ENCODE data around the gene CCL4. TPM values are rescaled to one million over a fixed set of nuclear protein-coding genes. Genes with fewer than 3 reads are reported as not detected.

CCL4 gene
- total RNA-seq, 1 experiment from 2014 or later, result not detected

GRCh38 chr17:36063786-36064541 is 39.7 kb upstream of the CCL4 start, which contains the start of gene CCL18:
TSS of gene CCL18 (plus strand) at chr17:36064272. CDS start at chr17:36064343, 71 bp downstream.
- Mint-ChIP-seq H3K27me3 (ENCODE audit: low read depth) (peaks cover 2% of the 10 kb centered on the region), H3K9me3 (no peaks in the 10 kb centered on the region; a peak in 3 of 5 replicates), H3K27ac (no peak within 1 kb of the TSS; a peak in 1 of 7 replicates), H3K36me3 (ENCODE audit: insufficient read depth in 1 of 3, low read depth in 3 of 3) (0 out of 7 replicates have a peak, but pooled peaks cover 0 to 2% (median 0%) of the 10 kb centered on the region in 3 experiments), H3K4me3 (no peak within 1 kb of the TSS), H3K4me1 (peaks cover 0 to 3% of the 10 kb centered on the region in 2 experiments; a peak in 1 of 4 replicates)
- no peak within 1 kb of the TSS for H2BK15ac ChIP-seq (ENCODE audit: low read depth, low read length)
- H3K27me3 ChIP-seq (ENCODE audit: insufficient read depth, low read length), result no peaks in the 10 kb centered on the region
- no peak within 1 kb of the TSS for H3K4me2 ChIP-seq (ENCODE audit: insufficient read depth, insufficient read length, low read length)
- no peak within 1 kb of the TSS for H2BK12ac ChIP-seq (ENCODE audit: insufficient read length, low read depth, low read length)
- H3K4me1 ChIP-seq (ENCODE audit: insufficient read depth, low read length), result no peaks in the 10 kb centered on the region
- H3K4ac ChIP-seq (ENCODE audit: low read depth, low read length), result no peak within 1 kb of the TSS
- H4K8ac ChIP-seq (replicated peaks; ENCODE audit: insufficient read length, low read depth, low read length), result no peak within 1 kb of the TSS
- no peak within 1 kb of the TSS for H3K23ac ChIP-seq (ENCODE audit: insufficient read length, low read depth, low read length)
- H2BK20ac ChIP-seq (ENCODE audit: low read depth, low read length, poor library complexity, severe bottlenecking), result no peak within 1 kb of the TSS
- no peak within 1 kb of the TSS; the same call in 1 of the 2 replicates for H3K14ac ChIP-seq (ENCODE audit: insufficient read depth, low read length)
- H4K5ac ChIP-seq (ENCODE audit: insufficient read length, low read depth, low read length), result no peak within 1 kb of the TSS
- no peak within 1 kb of the TSS for H2AK5ac ChIP-seq (ENCODE audit: insufficient read length, low read length)
- no peak within 1 kb of the TSS for H3K56ac ChIP-seq (ENCODE audit: insufficient read length, low read depth, low read length)
- H4K20me1 ChIP-seq (ENCODE audit: control insufficient read depth, insufficient read depth, insufficient read length), result no peaks in the 10 kb centered on the region
- no CpG with 5 or more reads among the region's 5 CpGs for WGBS (ENCODE audit: extremely low coverage, insufficient read length, low lambda C conversion rate)
- H3K79me1 ChIP-seq (ENCODE audit: insufficient read depth, low read depth, low read length, poor library complexity, severe bottlenecking), result no peaks in the 10 kb centered on the region
- no peak for TF ChIP-seq CTCF (conservative IDR thresholded peaks at IDR 0.05)
- H3K9me3 ChIP-seq (ENCODE audit: control insufficient read depth, low read depth, low read length), result no peaks in the 10 kb centered on the region
- H2BK120ac ChIP-seq (ENCODE audit: low read depth, low read length, poor library complexity, severe bottlenecking), result no peak within 1 kb of the TSS
- no peak within 1 kb of the TSS for H3T11ph ChIP-seq (ENCODE audit: low read length)
- H2BK5ac ChIP-seq (ENCODE audit: insufficient read length, low read length), result no peak within 1 kb of the TSS
- no peak within 1 kb of the TSS for H4K91ac ChIP-seq (ENCODE audit: insufficient read length, low read depth, low read length)
- H3K18ac ChIP-seq (ENCODE audit: insufficient read length, low read depth, low read length), result no peak within 1 kb of the TSS
- DNase-seq, result no peak
- no peaks in the 10 kb centered on the region for H3K23me2 ChIP-seq (ENCODE audit: insufficient read length, low read depth, low read length, poor library complexity, severe bottlenecking)
- H3K27ac ChIP-seq (ENCODE audit: insufficient read length, low read depth, low read length), result no peak within 1 kb of the TSS
- H3K9ac ChIP-seq (ENCODE audit: extremely low read depth, insufficient read length, low read length), result no peak within 1 kb of the TSS
- H3K79me2 ChIP-seq (ENCODE audit: insufficient read depth, low read length), result no peaks in the 10 kb centered on the region
- no peak within 1 kb of the TSS for H2AFZ ChIP-seq (ENCODE audit: low read length)

Data from H9 (cell line).